PC-3 (cell line): ENCODE results near the gene ARHGEF35. TPM values are rescaled to one million over a fixed set of nuclear protein-coding genes. Genes with fewer than 3 reads are reported as not detected.
"Not testable (repeated sequence)": the region's sequence is repeated elsewhere in the genome, so short reads cannot be mapped to it uniquely, and the experiment has no call there.

Experiments used
- ATAC-seq: fragments of 200-7000 bp; cut with Tn5 transposase; 2 replicates; pipeline ENCODE4 v1.9.1; 2020; ENCODE audit warnings: mild to moderate bottlenecking, moderate library complexity
- Bru-seq: library from RNA; stranded (reverse); fragments of 400-500 nt; gene quantifications from one replicate; lab custom pipeline; 2021; lab: Mats Ljungman, UMichigan
- BruChase-seq, 2 experiments: library from RNA; stranded (reverse); fragments of 400-500 nt; gene quantifications; one replicate each; lab custom pipeline; 2021; lab: Mats Ljungman, UMichigan
- BruUV-seq: library from RNA; stranded (reverse); fragments of 400-500 nt; replicated peaks from 2 replicates; lab custom pipeline; 2021; lab: Mats Ljungman, UMichigan
- CTCF ChIA-PET: fragments of 300-600 bp; sonication (Branson Sonifier 250); formaldehyde crosslinking; loops from one replicate; lab custom pipeline; 2022; ENCODE audit warnings: antibody characterized with exemption; lab: Charles Lee
- POLR2A ChIA-PET: fragments of 300-600 bp; sonication (Branson Sonifier 250); formaldehyde crosslinking; loops from one replicate; lab custom pipeline; 2022; ENCODE audit warnings: antibody characterized with exemption; ENCODE audit not compliant: unreplicated experiment; lab: Charles Lee
- DNase-seq: peaks from one replicate; pipeline ENCODE4 v3.0.0-alpha.2; 2015
- H2AFZ ChIP-seq: fragments of 300-600 bp; sonication (generic); 2 replicates; pipeline ENCODE4 v1.6.0; 2016; ENCODE audit warnings: antibody characterized with exemption, low read length
- H3F3A ChIP-seq: fragments of 300-600 bp; sonication (generic); one replicate; pipeline ENCODE4 v1.6.0; 2017; ENCODE audit warnings: antibody characterized with exemption, low read length, control low read depth, mild to moderate bottlenecking; ENCODE audit not compliant: unreplicated experiment
- H3K27ac ChIP-seq: fragments of 300-600 bp; sonication (generic); 2 replicates; pipeline ENCODE4 v1.5.1; 2016; ENCODE audit warnings: mild to moderate bottlenecking, low read length
- H3K27me3 ChIP-seq: fragments of 300-600 bp; sonication (generic); 2 replicates; pipeline ENCODE4 v1.6.1; 2016; ENCODE audit warnings: low read length, mixed read lengths
- H3K36me3 ChIP-seq: fragments of 300-600 bp; sonication (generic); 2 replicates; pipeline ENCODE4 v1.6.1; 2016; ENCODE audit warnings: low read depth, mixed run types, low read length, mixed read lengths
- H3K4me1 ChIP-seq: fragments of 300-600 bp; sonication (generic); 2 replicates; pipeline ENCODE4 v1.5.1; 2016; ENCODE audit warnings: low read length; ENCODE audit not compliant: insufficient read depth
- H3K4me2 ChIP-seq: fragments of 300-600 bp; sonication (generic); 2 replicates; pipeline ENCODE4 v1.6.0; 2016; ENCODE audit warnings: low read length
- H3K4me3 ChIP-seq: fragments of 300-600 bp; sonication (generic); 2 replicates; pipeline ENCODE4 v1.5.1; 2016; ENCODE audit warnings: mild to moderate bottlenecking, low read length, mixed read lengths
- H3K79me2 ChIP-seq: fragments of 300-600 bp; sonication (generic); 2 replicates; pipeline ENCODE4 v1.6.1; 2017; ENCODE audit warnings: low read length, mixed read lengths
- H3K9ac ChIP-seq: fragments of 300-600 bp; sonication (generic); 2 replicates; pipeline ENCODE4 v1.6.0; 2016; ENCODE audit warnings: mild to moderate bottlenecking, low read length
- H3K9me2 ChIP-seq: fragments of 300-600 bp; sonication (generic); replicated peaks from 2 replicates; pipeline ENCODE4 v1.6.1; 2016; ENCODE audit warnings: mixed run types, low read length, mixed read lengths
- H3K9me3 ChIP-seq: fragments of 300-600 bp; sonication (generic); 2 replicates; pipeline ENCODE4 v1.6.1; 2016; ENCODE audit warnings: low read length, mixed read lengths
- H4K20me1 ChIP-seq: fragments of 300-600 bp; sonication (generic); 2 replicates; pipeline ENCODE4 v1.6.1; 2016; ENCODE audit warnings: low read length, mixed read lengths
- intact Hi-C: fragments of 100-400 bp; cut with micrococcal nuclease; formaldehyde crosslinking; loops from 2 replicates; pipeline ENCODE4 v1.9.0; 2023
- long read RNA-seq: library from polyadenylated mRNA; unstranded; transcript quantifications from one replicate; pipeline ENCODE4 v2.0.0, GENCODE V29; 2021; ENCODE audit not compliant: unreplicated experiment
- total RNA-seq: library from RNA; depleted of rRNA; stranded (reverse); fragments of >200 nt; gene quantifications from 2 replicates; pipeline ENCODE4 v1.2.3, GENCODE V29; 2014; rRNA removed

The ARHGEF35 gene
- 10.8 TPM in 2 replicates for total RNA-seq
- percentile 73 among the genes with signal in this experiment for Bru-seq, nascent RNA
- percentile 76 among the genes with signal in this experiment for BruChase-seq, experiment 1, labeled RNA remaining after a 6-hour chase
- percentile 69 among the genes with signal in this experiment for BruChase-seq, experiment 2, labeled RNA remaining after a 2-hour chase
- long read RNA-seq, transcript ARHGEF35-201 (2 exons, 2,431 nt), result major isoform, 67 of 70 reads
- long read RNA-seq, partial matches to known transcripts, result 0 of 70 reads
- long read RNA-seq, other reads (novel, unspliced or antisense), result 3 of 70 reads

- H3F3A ChIP-seq, H3K4me1 ChIP-seq, H3K27ac ChIP-seq, intact Hi-C loops, H3K27me3 ChIP-seq, H3K79me2 ChIP-seq, H3K36me3 ChIP-seq, H3K9me2 ChIP-seq, BruUV-seq, H3K4me2 ChIP-seq, CTCF ChIA-PET, H4K20me1 ChIP-seq, H3K4me3 ChIP-seq, H3K9ac ChIP-seq, H2AFZ ChIP-seq, DNase-seq, POLR2A ChIA-PET, H3K9me3 ChIP-seq: not testable (repeated sequence)
- peak; percentile 85 for ATAC-seq
Measured at GRCh38 chr7:144195212-144195872, at the start of gene ARHGEF35. TSS of gene ARHGEF35 (minus strand) at chr7:144195833. CDS start at chr7:144188383, 7,450 bp downstream.

- ATAC-seq, intact Hi-C loops, CTCF ChIA-PET: not testable (repeated sequence)
Measured at GRCh38 chr7:144245372-144245771, 49.7 kb upstream of the ARHGEF35 start.

GRCh38 chr7:144239365-144239764 lies 43.7 kb upstream of the ARHGEF35 start, which contains the start of gene OR2A42:
TSS of gene OR2A42 (minus strand) at chr7:144239605. CDS start at chr7:144232843, 6,762 bp downstream.
- H3K9ac ChIP-seq, H3K36me3 ChIP-seq, POLR2A ChIA-PET, H3K27me3 ChIP-seq, H3K4me1 ChIP-seq, H3K27ac ChIP-seq, H3K4me2 ChIP-seq, CTCF ChIA-PET, H2AFZ ChIP-seq, H3K79me2 ChIP-seq, H3K9me3 ChIP-seq, ATAC-seq, H3K9me2 ChIP-seq, H4K20me1 ChIP-seq, intact Hi-C loops, DNase-seq, BruUV-seq, H3K4me3 ChIP-seq, H3F3A ChIP-seq: not testable (repeated sequence)

More at GRCh38 chr7:144245372-144245771, 49.7 kb upstream of the ARHGEF35 start:
- H3K4me3 ChIP-seq, H3K27me3 ChIP-seq, H3K9me2 ChIP-seq, H2AFZ ChIP-seq, DNase-seq, POLR2A ChIA-PET, H3K9ac ChIP-seq, H3K27ac ChIP-seq, H4K20me1 ChIP-seq, BruUV-seq, H3F3A ChIP-seq, H3K36me3 ChIP-seq, H3K4me1 ChIP-seq, H3K79me2 ChIP-seq, H3K4me2 ChIP-seq, H3K9me3 ChIP-seq: not testable (repeated sequence)

- H3K36me3 ChIP-seq, H3K4me3 ChIP-seq, H3K9me3 ChIP-seq, H3K9me2 ChIP-seq, intact Hi-C loops, POLR2A ChIA-PET, ATAC-seq, H3K79me2 ChIP-seq, H3K9ac ChIP-seq, H4K20me1 ChIP-seq, H2AFZ ChIP-seq, BruUV-seq, H3K27me3 ChIP-seq, H3F3A ChIP-seq, H3K4me1 ChIP-seq, H3K27ac ChIP-seq, H3K4me2 ChIP-seq, CTCF ChIA-PET: not testable (repeated sequence)
- DNase-seq, result peak; percentile 0
Measured at GRCh38 chr7:144238530-144239082, 43.0 kb upstream of the ARHGEF35 start.

- H3K4me3 ChIP-seq, H3K79me2 ChIP-seq, H3K9ac ChIP-seq, DNase-seq, H3K27me3 ChIP-seq, H3F3A ChIP-seq, H2AFZ ChIP-seq, H3K27ac ChIP-seq, BruUV-seq, ATAC-seq, H3K9me3 ChIP-seq, H3K4me2 ChIP-seq, H3K9me2 ChIP-seq, intact Hi-C loops, CTCF ChIA-PET, H4K20me1 ChIP-seq, POLR2A ChIA-PET, H3K4me1 ChIP-seq, H3K36me3 ChIP-seq: not testable (repeated sequence)
Measured at GRCh38 chr7:144233039-144233438, 37.4 kb upstream of the ARHGEF35 start.

GRCh38 chr7:144231027-144231426 lies 35.4 kb upstream of the ARHGEF35 start:
- H3K4me1 ChIP-seq, H3K9ac ChIP-seq, H2AFZ ChIP-seq, DNase-seq, H3K9me3 ChIP-seq, H3K27me3 ChIP-seq, H4K20me1 ChIP-seq, BruUV-seq, H3K9me2 ChIP-seq, intact Hi-C loops, ATAC-seq, H3F3A ChIP-seq, H3K79me2 ChIP-seq, H3K4me3 ChIP-seq, H3K36me3 ChIP-seq, POLR2A ChIA-PET, H3K27ac ChIP-seq, CTCF ChIA-PET, H3K4me2 ChIP-seq: not testable (repeated sequence)
